GM12878 (cell line): ENCODE data around the gene OGFR.

Experiments
- CBX3 ChIP-seq: fragments of 200-600 bp; sonication (generic); IDR thresholded peaks from 2 replicates; pipeline ENCODE4 v1.6.1; 2016; ENCODE audit warnings: low read depth, borderline replicate concordance
- CTCF ChIP-seq, 3 experiments: IDR thresholded peaks in 2 of 3; conservative IDR thresholded peaks in 1 of 3; 2 replicates each; pipeline ENCODE4 v1.5.1; 2011; ENCODE audit warnings: low read depth in 3 of 3, low read length in 3 of 3, mild to moderate bottlenecking in 3 of 3, control low read depth in 2 of 3, moderate library complexity in 2 of 3, inconsistent platforms in 1 of 3, mixed read lengths in 1 of 3; ENCODE audit not compliant: control insufficient read depth in 2 of 3, insufficient read depth in 1 of 3; ENCODE audit errors: extremely low read depth in 1 of 3
- GABPA ChIP-seq: IDR thresholded peaks from 2 replicates; pipeline ENCODE4 v1.6.1; 2014; ENCODE audit warnings: antibody characterized with exemption, low read depth, mild to moderate bottlenecking, inconsistent platforms
- KDM1A ChIP-seq: fragments of 200-600 bp; sonication (generic); IDR thresholded peaks from 2 replicates; pipeline ENCODE4 v1.6.1; 2016; ENCODE audit warnings: borderline replicate concordance
- NR2F1 ChIP-seq: fragments of 450-650 bp; conservative IDR thresholded peaks from 2 replicates; pipeline ENCODE4 v1.6.1; 2017; ENCODE audit warnings: mild to moderate bottlenecking
- POLR2A ChIP-seq: IDR thresholded peaks from 2 replicates; pipeline ENCODE4 v1.6.1; 2011; ENCODE audit warnings: low read depth, mild to moderate bottlenecking, low read length
- SRF ChIP-seq, 2 experiments: IDR thresholded peaks; 2 replicates each; pipeline ENCODE4 v1.6.1; 2011; ENCODE audit warnings: low read depth in 2 of 2, low read length in 2 of 2, mild to moderate bottlenecking in 1 of 2, moderate library complexity in 1 of 2
- TCF12 ChIP-seq: IDR thresholded peaks from 2 replicates; pipeline ENCODE4 v1.6.1; 2011; ENCODE audit warnings: low read depth, mild to moderate bottlenecking, low read length

DNA sequence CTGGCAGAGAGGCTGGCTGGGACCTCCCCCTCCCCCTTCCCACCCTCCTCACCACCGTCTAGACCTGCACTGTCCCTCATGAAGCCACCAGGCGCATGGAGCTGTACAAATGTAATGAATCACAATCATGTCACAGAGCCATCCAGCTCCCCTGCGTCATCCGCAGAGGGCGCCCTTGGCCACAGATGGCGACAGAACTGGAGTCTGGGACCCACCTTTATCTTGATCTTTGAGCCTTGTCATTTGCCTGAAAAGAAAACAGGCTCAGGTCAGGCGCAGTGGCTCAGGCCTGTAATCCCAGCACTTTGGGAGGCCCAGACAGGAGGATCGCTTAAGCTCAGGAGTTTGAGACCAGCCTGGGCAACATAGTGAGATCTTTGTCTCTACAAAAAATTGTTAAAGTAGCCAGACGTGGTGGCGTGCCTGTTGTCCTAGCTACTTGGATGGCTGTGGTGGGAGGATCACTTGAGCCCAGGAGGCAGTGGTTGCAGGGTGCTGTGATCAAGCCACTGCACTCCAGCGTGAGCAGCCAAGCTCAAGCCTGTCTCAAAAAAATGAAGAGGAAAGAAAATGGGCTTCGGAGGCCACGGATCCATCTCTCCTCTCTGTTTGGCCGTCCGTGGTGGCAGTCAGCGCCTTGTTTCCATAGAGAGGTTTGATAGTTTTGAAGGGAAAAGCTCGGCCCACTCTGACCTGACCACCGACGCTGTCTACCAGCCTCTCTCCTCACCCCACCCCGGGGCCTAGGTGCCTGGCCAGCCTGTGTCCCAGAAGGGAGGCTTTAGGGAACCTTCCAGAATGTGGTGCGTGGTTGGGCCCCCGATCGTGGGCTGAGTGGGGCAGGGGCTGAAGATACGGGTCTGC is 18.4 kb downstream of the OGFR start:
- TF ChIP-seq CTCF (IDR thresholded peaks at IDR 0.05 in 2 of 3, conservative IDR thresholded peaks at IDR 0.05 in 1 of 3; ENCODE audit: control insufficient read depth in 2 of 3, extremely low read depth in 1 of 3, insufficient read depth in 1 of 3, low read depth in 3 of 3, low read length in 3 of 3) (peak; percentile 69 to 80 (median 74)), NR2F1 (no peak; the same call in 1 of the 2 replicates), GABPA (no peak), TCF12 (no peak), POLR2A (no peak), KDM1A (no peak), SRF (IDR thresholded peaks at IDR 0.05; ENCODE audit: low read depth in 2 of 2, low read length in 2 of 2) (no peak), CBX3 (no peak)
